Panc1 (cell line): ENCODE results near the gene AK8.

Source experiments
- CTCF ChIP-seq: fragments of 450-650 bp; IDR thresholded peaks from 2 replicates; pipeline ENCODE4 v1.5.1; 2017; ENCODE audit warnings: mild to moderate bottlenecking
- POLR2AphosphoS5 ChIP-seq: IDR thresholded peaks from 2 replicates; pipeline ENCODE4 v1.6.1; 2012; ENCODE audit warnings: mild to moderate bottlenecking, low read depth, low read length, moderate library complexity

- TF ChIP-seq CTCF (no peak), POLR2AphosphoS5 (no peak)
These were observed 20.3 kb downstream of the AK8 start for GRCh38 chr9:132857616-132858342.
